ENCODE measurements around the gene ONECUT1.
A peak's percentile ranks its signal among the peaks of the same experiment; 100 is the strongest.

Gene ONECUT1

GRCh38 chr15:52806284-52806655 is 16.1 kb upstream of the ONECUT1 start:
- no peak for TF ChIP-seq CTCF (IDR thresholded peaks at IDR 0.05; ENCODE audit: low read length, missing control alignments)
- DNase-seq (ENCODE audit: low read depth) = no peak
- no peak overlapping the region for H3K4me3 ChIP-seq (replicated peaks; ENCODE audit: low read depth, low read length)

DNA sequence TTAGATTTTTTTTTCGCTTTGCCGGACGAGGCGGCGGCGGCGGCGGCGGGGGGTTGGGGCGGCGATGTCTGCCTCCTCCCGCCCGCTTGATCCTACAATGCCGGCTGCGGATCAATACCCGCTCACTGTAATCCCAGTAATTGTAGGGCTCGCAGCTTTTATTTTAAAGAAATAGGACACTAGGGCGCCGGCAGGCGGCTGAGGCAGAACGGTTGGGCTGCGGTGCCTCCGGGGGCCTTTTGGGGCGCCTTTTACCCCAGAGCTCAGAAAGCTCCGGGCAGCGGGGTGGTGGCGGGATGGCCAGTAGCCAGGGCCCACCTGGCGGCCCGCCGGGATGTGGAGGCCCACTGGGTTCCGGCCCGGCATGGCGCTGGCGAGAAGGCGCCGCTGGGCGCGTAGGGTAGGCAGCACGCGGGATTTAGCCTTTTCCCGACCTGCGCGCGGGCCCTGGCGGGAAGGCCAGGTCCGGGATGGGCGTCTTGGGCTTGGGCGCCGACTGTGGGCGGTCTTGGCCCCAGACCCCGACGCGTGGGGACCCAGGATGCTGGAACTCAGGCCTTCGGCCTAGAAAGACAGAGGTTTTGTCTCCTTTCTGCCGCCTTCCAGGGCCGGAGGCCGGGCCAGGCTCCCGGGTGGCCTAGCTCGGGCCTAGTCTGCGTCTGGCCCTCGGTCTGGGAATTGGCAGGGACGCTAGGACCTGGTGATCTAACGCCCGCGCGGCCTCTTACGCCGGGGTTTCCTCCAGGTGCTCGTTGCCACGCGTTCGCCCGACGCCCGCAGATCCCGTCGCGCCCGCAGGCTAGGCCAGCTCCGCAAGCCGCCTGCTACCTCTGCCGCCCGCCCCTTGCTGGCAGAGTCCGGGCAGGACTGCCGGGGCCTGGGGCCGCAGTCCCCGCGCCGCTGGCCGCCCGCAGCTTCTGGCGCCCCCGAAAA is 15.5 kb upstream of the ONECUT1 start:
- DNase-seq (ENCODE audit: low read depth) = no peak
- TF ChIP-seq CTCF (IDR thresholded peaks at IDR 0.05; ENCODE audit: low read length, missing control alignments) = no peak
- no peak overlapping the region for H3K4me3 ChIP-seq (replicated peaks; ENCODE audit: low read depth, low read length)

- no peak for TF ChIP-seq CTCF (IDR thresholded peaks at IDR 0.05; ENCODE audit: low read length, missing control alignments)
- H3K4me3 ChIP-seq (replicated peaks; ENCODE audit: low read depth, low read length) = peak overlapping the region; percentile 7
- DNase-seq (ENCODE audit: low read depth) = no peak
These were observed 14.5 kb upstream of the ONECUT1 start for GRCh38 chr15:52804526-52805081.

DNA sequence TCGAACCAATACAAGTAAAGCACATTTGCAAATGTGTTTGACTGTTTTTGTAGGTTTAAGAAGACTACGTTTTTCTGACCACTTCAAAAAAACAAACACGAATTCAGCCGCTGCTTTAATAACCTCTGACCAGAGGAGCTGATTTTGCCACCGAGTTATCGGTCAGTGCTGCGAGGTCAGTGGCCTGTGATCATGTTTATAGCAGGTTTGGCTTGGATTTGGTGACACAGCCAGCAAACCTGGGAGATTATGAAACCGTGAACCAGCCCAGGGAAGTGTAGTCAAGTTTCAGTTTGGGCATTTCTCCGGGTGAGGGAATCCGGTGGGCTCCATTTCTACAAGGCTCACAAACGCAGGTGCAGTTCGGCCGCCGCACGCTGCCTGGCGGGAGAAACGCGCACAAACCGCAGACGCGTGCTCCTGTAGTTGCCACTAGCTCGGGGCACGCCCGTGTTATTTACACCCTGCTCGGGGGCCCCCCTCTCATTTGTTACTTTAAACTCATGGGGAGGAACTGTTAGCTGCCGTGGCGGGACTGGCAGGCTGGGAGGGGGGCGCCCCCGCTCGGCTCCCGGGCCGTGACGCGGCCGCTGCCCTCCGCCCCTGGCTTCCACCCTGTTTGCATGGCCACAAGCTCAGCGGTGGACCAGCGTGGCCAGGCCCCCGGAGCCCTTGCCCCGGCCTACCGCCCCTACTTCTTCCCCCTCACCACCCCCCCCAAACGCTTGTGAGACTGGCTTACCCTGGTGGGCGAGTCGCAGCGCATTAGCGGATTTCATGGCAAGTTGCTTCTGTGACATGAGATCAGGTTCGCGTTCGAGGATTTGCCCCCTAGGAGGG is 13.6 kb upstream of the ONECUT1 start:
- TF ChIP-seq CTCF (IDR thresholded peaks at IDR 0.05; ENCODE audit: low read length, missing control alignments) = no peak
- no peak overlapping the region for H3K4me3 ChIP-seq (replicated peaks; ENCODE audit: low read depth, low read length)

DNA sequence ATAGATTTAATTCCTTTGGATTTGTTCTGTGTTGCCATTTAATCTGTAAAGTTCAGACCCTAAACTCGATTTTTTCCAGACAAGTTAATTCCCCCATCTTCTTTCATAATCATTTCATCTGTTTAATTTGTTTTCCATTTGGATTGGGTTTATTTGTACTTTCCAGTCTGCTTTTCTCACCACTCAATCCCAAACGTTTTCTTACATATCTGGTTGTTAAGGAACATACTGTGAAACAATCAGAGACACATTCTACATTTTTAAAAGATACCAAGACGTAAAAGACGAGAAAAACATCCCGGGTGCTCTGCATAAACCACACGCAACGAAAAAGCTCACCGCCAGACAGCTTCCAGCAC is 13.0 kb upstream of the ONECUT1 start:
- TF ChIP-seq CTCF (IDR thresholded peaks at IDR 0.05; ENCODE audit: low read length, missing control alignments) = no peak
- DNase-seq (ENCODE audit: low read depth) = no peak

More for the DNA sequence above, 13.6 kb upstream of the ONECUT1 start:
- no peak for DNase-seq (ENCODE audit: low read depth)

DNA sequence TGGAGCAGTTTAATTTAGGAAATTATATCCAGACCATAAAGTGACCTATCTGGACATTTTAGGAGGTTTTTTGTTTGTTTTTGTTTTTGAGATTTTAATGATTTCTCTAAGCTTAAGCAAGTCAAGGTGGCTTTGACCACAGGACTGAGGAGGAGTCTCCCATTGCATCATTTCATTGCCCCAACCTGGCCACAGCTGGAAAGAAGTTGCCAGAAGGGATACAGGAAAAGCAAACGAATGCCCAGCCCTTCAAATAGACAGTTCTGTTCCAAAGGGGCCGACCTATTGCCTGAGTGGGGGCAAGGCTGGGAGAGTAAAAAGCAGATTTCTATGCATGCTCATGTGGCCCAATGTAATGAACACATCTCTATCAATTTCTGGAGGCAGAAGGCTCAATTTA is 12.0 kb upstream of the ONECUT1 start:
- no peak overlapping the region for H3K4me3 ChIP-seq (replicated peaks; ENCODE audit: low read depth, low read length)
- no peak for TF ChIP-seq CTCF (IDR thresholded peaks at IDR 0.05; ENCODE audit: low read length, missing control alignments)
- no peak for DNase-seq (ENCODE audit: low read depth)

More for the DNA sequence above, 13.0 kb upstream of the ONECUT1 start:
- no peak overlapping the region for H3K4me3 ChIP-seq (replicated peaks; ENCODE audit: low read depth, low read length)

Measured in fibroblast of pulmonary artery (primary cell).